Measurements from ENCODE around the gene ACOT9.
A peak's percentile ranks its signal among the peaks of the same experiment; 100 is the strongest.
"Not testable (repeated sequence)": the region's sequence is repeated elsewhere in the genome, so short reads cannot be mapped to it uniquely, and the experiment has no call there.

Gene ACOT9

GRCh38 chrX:23765449-23765848 is 22.4 kb upstream of the ACOT9 start:
- no peak for DNase-seq

GRCh38 chrX:23764188-23764984 is 21.3 kb upstream of the ACOT9 start:
- DNase-seq = no peak

GRCh38 chrX:23759821-23760220 is 16.7 kb upstream of the ACOT9 start:
- DNase-seq = no peak

- peak; percentile 72 for DNase-seq
These were observed 13.1 kb upstream of the ACOT9 start for GRCh38 chrX:23756165-23756564.

- no peak for DNase-seq
These were observed 11.6 kb upstream of the ACOT9 start for GRCh38 chrX:23754664-23755063.

GRCh38 chrX:23752740-23753415 is 9.8 kb upstream of the ACOT9 start:
- no peak for DNase-seq

- DNase-seq = no peak
These were observed 6.5 kb upstream of the ACOT9 start for GRCh38 chrX:23749576-23749975.

GRCh38 chrX:23749129-23749528 is 6.1 kb upstream of the ACOT9 start:
- DNase-seq = no peak

- no peak for DNase-seq
These were observed 2.7 kb upstream of the ACOT9 start for GRCh38 chrX:23745786-23746185.

- DNase-seq = not testable (repeated sequence)
These were observed 521 bp upstream of the ACOT9 start for GRCh38 chrX:23743623-23743971.

GRCh38 chrX:23742174-23742696 is 841 bp downstream of the ACOT9 start:
- peak; percentile 86 for DNase-seq

- DNase-seq = peak; percentile 17
These were observed 5.7 kb downstream of the ACOT9 start for GRCh38 chrX:23737413-23737812.

- DNase-seq = peak; percentile 64
These were observed 7.0 kb downstream of the ACOT9 start for GRCh38 chrX:23736030-23736429.

GRCh38 chrX:23732704-23733103 is 10.4 kb downstream of the ACOT9 start:
- no peak for DNase-seq

GRCh38 chrX:23731951-23732350 is 11.1 kb downstream of the ACOT9 start:
- DNase-seq = no peak

GRCh38 chrX:23729214-23729613 is 13.9 kb downstream of the ACOT9 start:
- no peak for DNase-seq

- no peak for DNase-seq
These were observed 15.9 kb downstream of the ACOT9 start for GRCh38 chrX:23727206-23727605.

- no peak for DNase-seq
These were observed 16.9 kb downstream of the ACOT9 start for GRCh38 chrX:23726191-23726590.

GRCh38 chrX:23720117-23720677 is 22.9 kb downstream of the ACOT9 start:
- DNase-seq = no peak

GRCh38 chrX:23705235-23705634 is 37.8 kb downstream of the ACOT9 start:
- DNase-seq = no peak

GRCh38 chrX:23704673-23705206 is 38.3 kb downstream of the ACOT9 start:
- DNase-seq = no peak

GRCh38 chrX:23699636-23700194 is 43.4 kb downstream of the ACOT9 start:
- DNase-seq = no peak

GRCh38 chrX:23694606-23695005 is 48.5 kb downstream of the ACOT9 start:
- peak; percentile 75 for DNase-seq
